NCI-H2227 treated with DMSO at 0.1 percent for 48 hours (cell line): ENCODE measurements around the gene ELK1.
"Not testable (repeated sequence)": the region's sequence is repeated elsewhere in the genome, so short reads cannot be mapped to it uniquely, and the experiment has no call there.

Experiments used
- DNase-seq: peaks from one replicate; lab custom pipeline; 2025; lab: John Stamatoyannopoulos, UW

The ELK1 gene, protein sequence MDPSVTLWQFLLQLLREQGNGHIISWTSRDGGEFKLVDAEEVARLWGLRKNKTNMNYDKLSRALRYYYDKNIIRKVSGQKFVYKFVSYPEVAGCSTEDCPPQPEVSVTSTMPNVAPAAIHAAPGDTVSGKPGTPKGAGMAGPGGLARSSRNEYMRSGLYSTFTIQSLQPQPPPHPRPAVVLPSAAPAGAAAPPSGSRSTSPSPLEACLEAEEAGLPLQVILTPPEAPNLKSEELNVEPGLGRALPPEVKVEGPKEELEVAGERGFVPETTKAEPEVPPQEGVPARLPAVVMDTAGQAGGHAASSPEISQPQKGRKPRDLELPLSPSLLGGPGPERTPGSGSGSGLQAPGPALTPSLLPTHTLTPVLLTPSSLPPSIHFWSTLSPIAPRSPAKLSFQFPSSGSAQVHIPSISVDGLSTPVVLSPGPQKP

DNA sequence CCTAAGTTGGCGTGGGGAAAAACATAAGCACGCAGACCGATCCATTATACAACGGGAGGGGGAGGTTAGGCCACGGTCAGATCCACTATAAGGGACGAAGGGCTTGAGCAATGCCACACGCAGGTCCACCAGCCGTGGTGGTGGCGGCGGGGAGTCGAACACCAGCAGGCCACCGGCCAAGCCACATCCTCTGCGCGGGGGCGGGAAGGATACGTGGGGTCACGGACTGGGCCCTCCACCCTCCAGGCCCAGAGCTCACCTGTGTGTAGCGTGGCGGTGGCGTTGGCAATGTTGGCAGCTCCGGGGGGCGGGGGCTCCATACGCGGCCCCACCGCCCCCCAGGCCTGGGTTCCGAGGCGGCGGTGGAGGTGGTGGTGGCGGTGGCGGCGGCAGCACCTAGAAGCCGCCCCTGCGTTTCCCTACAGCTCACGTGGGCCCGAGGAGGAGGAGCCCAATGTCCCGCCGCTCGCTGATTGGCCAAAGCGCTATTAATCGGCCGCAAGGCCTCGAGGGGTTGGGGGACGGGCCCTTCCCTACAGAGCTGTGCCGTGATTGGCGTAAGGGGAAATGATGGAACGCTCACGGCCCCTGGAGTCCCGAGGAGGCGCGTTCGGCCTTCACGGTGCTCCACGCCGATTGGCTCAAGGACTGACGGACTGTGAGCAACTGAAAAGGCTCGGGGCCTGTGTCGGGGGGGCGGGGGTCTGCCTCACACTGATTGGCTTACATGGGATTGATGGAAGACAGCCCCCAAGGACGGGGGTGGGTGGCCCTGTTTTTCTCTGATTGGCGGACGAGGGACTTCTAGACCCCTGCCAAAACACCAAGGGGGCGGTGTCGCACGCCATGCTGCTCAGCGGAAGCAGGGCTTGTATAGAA lies at the start of gene ELK1:
ELK1 (minus strand) TSS at position 400 of the 879 bp plus-strand sequence. CDS start 9,122 bp downstream, outside the sequence.
- peak; percentile 98 for DNase-seq

DNA sequence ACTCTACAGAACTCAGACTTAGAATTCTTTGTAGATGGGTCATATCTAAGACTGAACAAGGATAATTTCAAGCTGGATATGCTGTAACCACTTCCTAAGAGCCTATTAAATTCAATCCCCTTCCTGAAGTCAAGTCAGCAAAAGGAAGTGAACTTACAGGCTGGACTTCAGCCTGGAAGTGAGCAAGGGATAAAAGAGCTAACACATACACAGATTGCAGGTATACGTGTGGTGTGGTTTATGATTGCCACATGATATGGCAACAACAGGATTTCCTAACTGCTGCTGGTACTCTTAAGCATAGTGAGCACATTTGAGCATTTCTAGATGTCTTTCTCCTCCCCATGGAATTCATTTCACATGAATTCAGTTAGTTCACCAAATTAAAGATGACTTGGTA lies 46.8 kb upstream of the ELK1 start:
- no peak for DNase-seq

DNA sequence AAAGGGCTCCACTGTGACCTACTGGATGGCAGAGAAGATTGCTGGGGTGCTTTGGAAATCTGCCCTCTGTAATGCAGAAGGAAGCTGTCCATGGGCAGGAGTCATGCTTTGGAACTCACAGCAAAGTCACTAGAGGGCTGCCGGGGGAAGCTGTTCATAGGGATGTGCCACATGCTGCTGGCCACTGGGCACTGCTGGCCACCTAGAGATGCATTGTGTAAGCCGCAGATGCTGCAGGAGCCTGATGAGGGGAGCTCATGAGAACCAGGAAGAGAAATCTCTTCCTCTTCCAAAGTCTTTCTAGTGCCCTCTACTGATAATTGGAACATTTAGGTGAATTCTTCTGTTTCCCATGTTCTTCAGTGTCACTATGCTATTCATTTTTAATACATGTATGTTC lies 39.8 kb upstream of the ELK1 start:
- DNase-seq: no peak

DNA sequence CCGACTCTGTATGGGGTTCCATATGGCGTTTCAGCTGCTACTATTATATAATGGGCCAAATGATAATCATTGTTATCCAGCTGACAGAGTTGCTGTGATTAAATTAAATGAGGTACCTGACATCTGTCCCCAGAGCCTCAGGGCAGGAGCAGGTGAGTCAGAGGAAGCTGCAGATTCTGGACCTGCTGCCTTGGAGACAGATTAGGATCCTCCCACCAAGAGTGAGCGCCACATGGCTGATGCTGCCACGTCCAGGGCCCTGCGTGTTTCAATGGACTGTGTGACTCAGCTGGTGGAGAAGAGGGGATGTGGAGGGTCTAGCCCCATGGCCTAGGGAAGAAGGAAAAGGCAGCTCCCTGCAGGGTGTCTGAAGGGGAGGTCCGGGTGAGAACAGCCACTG lies 36.9 kb upstream of the ELK1 start:
- DNase-seq: peak; percentile 8

DNA sequence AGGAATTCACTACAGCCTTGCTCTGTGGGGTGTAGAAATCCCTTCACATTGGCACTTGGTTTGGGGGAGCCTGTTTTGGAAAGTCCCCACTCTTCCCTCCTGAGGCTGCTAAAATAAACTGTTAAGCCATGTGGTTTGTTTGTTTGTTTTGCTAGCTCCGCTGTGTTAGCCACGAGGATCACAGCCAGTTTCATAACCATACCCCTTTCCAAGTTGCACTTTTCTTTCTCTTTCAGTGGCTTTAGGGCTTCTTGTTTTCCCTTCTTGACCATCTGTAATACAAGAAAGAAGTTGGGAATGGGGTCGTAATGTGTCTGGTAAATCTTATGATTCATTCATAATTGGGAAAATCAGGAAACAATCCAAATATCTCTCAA lies 33.5 kb upstream of the ELK1 start:
- DNase-seq: no peak

DNA sequence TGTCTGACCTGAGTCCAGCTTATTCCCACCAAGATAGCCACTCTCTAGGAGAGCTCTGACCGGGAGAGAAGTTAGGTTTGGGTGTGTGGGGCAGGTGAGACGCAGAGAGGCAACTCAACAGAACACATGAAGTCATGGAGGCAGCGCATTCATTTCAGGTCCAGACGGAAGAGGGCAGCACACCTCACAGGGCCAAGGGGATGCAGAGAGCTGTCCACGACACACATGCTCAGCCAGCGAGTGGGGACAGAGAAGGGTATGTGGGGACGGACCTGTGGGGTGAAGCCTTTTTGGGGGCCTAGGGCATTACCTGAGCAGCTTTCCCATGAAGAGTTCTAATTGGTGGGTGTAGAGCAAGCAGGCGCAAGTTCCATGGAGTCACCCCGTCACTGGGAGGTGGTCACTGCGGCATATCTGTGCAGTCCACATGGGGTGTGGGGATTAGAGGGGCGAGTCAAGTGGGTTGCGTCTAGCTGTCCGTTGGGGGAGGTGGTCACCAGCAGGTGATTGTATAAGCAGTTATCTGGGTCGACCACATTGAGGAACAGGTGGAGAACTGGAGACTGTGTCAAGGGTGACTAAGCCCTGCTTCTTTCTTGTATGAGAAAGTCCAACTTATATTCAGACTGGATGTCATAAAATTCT lies 32.9 kb upstream of the ELK1 start:
- no peak for DNase-seq

DNA sequence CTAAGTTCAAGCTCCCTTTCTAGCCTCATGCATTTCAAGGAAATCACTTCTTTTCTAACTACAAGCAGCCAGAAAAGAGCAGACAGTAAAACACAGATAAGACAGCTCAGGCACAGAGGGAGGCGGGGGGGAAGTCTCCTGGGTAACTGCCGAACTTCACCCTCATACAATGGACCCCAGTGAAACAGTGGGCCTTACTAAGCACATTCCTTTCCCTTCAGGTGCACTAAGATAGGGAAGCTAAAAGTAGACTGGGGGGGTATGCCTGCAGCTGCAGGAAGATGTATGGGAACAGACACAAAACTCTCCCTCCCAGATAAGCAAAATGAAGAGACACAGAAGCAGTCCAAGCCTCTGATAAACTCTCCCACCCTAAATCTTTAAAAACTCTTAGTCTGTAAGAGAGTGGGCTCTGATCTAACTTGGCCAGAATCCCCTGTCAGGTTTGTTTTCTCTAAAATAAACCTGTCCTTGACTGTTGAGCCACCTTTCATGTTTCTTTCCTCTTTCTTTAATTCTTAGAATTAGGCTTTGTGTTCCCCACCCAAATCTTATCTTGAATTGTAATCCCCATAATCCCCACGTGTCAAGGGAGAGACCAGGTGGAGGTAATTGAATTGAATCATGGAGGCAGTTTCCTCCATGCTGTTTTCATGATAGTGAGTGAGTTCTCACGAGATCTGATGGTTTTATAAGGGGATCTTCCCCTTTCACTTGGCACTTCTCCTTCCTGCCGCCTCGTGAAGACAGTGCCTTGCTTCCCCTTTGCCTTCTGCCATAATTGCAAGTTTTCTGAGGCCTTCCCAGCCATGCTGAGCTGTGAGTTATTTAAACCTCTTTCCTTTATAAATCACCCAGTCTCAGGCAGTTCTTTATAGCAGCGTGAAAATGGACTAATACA lies 25.8 kb upstream of the ELK1 start:
- not testable (repeated sequence) for DNase-seq

DNA sequence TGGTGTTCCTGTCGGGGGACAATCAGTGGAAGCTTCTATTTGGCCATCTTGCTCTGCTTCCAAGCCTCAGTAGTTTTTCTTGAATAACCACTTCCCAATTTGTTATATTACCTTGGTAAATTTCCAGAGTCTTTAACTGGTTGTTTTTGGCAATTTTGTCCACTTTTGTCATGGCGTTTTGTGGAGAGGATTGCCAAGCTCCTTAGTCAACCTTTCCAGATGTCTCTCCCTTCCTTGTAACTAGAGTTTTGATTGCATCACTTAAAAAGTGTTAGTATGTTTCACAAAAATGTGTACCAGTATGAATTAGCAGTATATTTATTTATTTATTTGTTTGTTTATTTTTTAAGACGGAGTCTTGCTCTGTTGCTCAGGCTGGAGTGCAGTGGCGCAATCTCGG lies 24.4 kb upstream of the ELK1 start:
- DNase-seq: no peak

DNA sequence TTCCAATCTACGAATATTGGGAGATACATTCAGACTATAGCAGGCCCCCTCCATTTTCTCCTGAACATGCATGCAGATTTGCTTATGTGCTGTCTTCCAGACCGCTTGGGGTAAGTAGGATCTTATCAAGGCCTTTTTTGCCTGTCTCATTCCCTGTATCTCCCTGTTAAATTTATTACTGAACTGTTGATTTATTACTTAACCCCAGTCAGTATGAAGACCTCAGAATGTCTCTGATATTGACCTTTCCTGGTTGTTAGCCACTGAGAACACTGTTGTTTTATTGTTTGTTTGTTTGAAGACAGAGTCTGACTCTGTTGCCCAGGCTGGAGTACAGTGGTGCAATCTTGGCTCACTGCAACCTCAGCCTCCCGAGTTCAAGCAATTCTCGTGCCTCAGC lies 15.4 kb upstream of the ELK1 start:
- DNase-seq: not testable (repeated sequence)

DNA sequence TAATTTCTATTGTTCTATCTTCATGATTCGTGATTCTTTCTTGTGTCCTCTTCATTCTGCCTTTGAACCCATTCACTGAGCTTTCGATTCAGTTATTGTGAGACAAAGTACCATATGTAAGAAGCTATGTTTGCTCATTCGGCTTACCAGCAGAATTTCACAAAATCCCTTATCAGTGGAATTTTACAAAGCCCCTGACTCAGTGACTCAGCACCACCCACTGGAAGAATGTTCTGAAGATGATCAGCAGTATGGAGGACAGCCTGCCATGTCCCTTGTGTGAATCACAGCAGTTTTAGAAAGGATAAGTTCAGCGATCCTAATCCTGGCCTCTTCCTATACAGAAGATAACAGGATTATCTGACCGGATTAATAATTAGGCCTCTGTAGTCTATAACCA lies 14.4 kb upstream of the ELK1 start:
- no peak for DNase-seq

DNA sequence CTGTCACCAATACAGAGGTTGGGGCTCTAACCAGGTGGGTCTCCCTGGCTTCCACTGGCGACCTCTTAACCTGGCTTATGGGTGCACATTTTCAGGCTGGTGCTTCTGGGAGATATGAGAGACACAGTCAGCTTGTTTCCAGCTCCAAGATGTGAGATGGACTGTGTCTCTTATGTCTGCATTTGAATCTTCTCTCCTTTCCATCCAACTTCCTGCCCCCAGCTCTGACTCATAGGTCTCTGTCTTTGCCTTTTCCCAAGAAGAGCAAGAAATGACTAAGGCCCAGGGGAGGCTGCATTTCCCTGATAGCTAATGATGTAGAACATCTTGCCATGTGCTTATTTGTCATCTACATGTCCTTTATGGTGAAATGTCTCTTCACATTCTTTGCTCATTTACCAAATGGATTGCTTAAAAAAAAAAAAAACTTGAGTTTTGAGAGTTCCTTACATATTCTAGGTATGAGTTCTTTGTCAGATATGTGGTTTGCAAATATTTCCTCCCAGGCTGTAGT lies 11.8 kb upstream of the ELK1 start:
- no peak for DNase-seq

DNA sequence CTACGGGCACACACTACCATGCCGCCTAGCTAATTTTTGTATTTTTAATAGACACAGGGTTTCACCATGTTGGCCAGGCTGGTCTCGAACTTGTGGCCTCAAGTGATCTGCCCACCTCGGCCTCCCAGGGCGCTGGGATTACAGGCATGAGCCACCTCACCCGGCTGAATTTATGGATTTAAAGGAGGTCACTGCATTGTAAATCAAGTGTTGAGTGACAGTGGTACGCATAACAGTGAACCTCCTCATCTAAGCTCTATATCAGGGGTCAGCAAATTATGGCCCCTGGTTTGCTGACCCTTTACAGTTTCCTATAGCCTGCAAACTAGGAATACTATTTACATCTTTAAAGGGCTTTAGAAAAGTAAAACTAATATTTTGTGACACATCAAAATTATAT lies 11.2 kb upstream of the ELK1 start:
- no peak for DNase-seq

DNA sequence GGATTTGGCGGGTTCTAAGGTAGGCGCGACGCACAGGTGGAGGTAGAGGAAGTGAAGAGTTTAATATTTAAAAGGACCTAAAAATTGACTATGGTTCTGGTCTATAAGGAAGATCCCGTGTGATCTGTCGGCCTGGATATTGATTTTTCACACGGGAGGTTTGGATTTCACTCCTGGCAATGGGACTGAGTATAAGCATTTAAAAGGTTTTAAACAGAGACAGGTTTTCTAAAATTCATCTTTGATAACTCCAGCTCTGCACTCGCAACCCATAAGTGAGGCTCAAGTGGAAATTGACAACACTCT lies 9.0 kb upstream of the ELK1 start:
- DNase-seq: no peak

DNA sequence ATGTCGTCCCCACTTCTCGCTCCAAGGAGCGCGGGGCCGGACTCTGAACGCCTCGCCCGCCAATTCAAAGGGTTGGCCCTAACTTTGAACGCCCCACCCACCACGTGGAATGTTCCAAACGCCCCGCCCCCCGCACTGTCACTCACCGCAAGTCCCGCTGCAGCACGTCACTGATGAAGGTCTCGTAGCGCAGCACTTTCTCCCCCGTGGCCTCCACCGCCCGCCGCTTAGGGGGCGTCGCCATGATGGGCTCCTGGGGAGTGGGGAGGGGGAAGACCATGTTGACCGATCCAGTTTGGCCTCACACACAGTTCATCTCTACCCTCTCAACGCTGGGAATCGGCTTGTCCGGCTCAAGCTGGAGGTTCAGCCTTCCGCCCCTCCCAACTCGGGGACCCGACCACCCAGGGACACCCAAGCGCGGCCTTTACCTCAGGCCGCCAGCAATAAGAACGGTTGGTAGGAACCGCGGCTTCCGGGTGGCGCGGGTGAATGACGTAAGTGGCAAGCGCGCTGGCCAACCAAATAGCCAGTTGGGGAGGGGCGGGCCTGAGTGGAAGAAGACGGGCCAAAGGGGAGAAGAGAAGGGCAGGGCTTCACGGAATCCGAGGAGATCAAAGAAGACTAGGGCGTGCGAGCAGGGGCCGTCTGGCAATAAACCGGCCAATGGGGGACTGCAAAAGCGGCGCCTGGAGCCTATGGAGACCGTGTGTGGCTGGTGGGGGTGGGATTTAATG lies 8.5 kb upstream of the ELK1 start, which contains the start of gene UXT:
UXT (minus strand) TSS at position 497 of the 737 bp plus-strand sequence; CDS start at position 244, 253 bp downstream.
- DNase-seq: peak; percentile 99

DNA sequence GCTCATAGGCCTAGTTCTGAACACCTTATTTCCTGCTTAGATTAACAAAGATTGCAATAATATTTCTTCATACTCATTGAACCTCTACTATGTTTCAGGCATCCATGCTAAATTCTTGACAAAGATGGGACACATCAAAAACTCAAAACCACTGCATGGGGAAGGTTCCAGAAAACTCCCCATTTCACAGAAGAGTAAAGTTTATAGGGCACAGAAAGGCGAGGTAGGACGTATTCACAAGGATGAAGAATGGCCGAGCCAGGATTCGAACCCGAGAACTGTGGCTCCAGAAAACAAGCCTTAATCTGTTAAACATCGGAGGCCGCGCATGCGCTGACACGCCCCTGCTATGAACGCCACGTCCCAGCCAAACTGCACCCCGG lies 7.9 kb upstream of the ELK1 start:
- DNase-seq: no peak

DNA sequence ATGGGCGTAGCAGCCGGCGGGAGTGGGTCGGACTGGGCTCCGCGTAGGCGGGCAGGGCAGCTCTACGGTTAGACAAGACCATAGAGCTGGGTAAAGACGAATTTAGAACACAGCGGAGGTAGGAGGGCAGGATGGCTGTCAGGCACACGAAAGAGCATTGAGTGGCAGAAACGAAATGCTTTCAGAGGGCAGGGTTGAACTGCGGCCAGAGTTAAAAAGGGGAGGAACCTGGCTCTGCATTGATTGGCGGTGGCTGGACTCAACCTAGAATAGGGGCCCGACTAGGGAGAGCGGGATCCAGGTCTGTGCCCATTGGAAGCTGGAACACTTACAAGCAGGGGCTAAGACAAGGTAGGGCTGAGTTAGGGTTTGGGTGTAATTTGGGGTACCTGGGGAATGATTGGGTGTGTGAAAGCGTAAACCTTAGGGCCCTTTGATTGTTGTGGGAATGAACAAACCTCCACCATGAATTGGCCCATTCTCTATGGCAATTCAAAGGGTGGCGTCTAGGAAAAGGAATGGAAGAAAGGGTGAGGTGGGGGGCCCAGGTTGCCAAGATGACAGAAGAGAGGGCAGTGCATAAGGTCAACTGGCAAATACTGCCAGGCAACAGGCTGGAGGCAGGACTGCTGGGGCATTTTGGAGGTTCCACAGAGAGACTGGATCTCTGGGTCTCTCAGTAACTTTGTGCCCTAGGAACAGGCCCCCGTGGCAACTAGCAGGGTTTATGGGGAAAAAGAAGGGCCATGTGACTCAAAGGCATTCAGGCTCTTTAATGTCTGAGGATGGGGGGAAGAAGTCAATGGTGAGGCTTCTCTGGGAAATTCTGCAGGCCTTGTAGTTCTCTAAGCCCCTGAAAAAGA lies 911 bp upstream of the ELK1 start:
- DNase-seq: no peak

DNA sequence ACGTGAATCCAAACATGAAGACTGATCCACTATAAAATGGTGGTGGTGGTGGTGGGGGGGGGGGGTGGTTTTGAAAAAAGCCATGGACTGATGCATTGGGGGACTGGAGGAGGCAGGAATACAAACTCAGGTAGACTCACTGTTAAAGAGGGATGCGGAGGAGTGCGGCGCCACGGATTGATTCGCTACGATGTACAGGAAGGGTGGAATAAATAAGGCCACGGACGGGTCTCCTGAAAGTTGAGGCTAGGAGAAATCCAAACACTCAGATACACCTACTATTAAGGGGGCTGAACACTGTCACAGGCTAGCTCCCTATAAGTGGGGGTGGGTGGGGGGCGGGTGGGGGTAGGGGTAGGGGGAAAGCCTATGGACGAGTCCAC lies 591 bp downstream of the ELK1 start:
- no peak for DNase-seq

DNA sequence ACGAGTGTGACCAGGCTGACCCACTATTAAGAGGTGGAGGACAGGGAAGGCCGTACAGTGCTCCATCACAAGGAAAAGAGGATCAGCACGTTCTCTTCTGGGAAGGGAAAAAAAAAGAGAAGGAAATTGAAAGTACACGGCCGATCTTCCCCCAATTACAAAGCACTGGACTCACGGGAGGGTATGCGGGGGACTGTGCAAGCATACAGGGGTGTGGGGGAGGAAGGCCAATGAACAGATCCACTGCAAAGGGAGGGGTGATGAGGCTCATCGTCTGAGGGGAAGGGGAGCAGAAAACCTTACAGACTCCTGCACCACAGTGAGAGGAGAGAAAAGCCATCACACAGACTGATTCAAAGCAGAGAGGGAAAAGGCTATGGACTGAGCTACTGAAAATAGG lies 1.1 kb downstream of the ELK1 start:
- DNase-seq: no peak

DNA sequence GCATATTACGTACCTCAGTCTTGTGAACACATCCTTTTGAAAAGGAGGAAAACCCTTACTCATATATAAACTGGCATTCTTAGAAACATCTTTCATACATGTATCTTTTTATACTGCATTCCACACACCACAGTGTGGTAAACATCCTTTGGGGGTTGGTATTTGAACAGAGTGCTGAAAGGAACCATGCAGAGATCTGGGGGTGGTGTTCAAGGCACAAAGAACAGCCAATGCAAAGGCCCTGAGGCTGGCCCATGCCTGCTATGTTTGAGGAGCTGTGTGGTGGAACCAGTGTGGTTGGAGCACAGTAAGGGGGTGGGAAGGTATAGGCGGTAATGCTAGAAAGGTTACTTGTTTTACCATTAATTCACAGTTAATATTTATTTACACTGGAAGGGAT lies 2.0 kb downstream of the ELK1 start:
- DNase-seq: no peak

DNA sequence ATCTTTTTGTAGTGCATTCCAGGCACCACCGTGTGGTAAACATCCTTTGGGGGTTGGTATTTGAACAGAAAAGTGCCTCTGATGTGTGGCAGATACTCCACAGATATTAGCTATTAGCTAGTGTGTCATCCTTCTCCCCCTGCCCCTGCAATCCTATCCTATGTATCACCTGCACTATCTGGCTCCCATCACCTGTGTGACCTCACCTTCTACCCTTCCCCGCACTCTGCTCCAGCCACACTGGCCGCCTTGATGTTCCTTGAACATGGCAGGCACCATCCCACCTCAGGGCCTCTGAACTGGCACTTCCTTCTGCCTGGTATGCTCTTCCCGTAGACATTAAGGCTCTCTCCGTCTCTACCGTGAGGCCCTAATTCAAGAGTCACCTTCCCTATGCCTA lies 3.7 kb downstream of the ELK1 start:
- DNase-seq: no peak
